GM18502 (cell line): ENCODE data around the gene KIRREL3.
A peak's percentile ranks its signal among the peaks of the same experiment; 100 is the strongest.

Experiments used
- ATAC-seq: cut with Tn5 transposase; IDR thresholded peaks from one replicate; pipeline ENCODE4 v1.9.1; 2021; ENCODE audit warnings: mild to moderate bottlenecking; ENCODE audit not compliant: unreplicated experiment, poor library complexity

KIRREL3 gene

GRCh38 chr11:126485986-126486635 is 514.5 kb downstream of the KIRREL3 start:
- ATAC-seq, result no peak

GRCh38 chr11:126485021-126485792 is 515.4 kb downstream of the KIRREL3 start:
- peak; percentile 67 for ATAC-seq

GRCh38 chr11:126484266-126484665 is 516.3 kb downstream of the KIRREL3 start:
- ATAC-seq, result no peak

GRCh38 chr11:126483621-126484195 is 516.9 kb downstream of the KIRREL3 start:
- ATAC-seq, result no peak

GRCh38 chr11:126482586-126483108 is 517.9 kb downstream of the KIRREL3 start:
- ATAC-seq, result no peak

- ATAC-seq, result no peak
These were observed 519.3 kb downstream of the KIRREL3 start for GRCh38 chr11:126481303-126481680.

- ATAC-seq, result peak; percentile 63
These were observed 519.9 kb downstream of the KIRREL3 start for GRCh38 chr11:126480410-126481302.

GRCh38 chr11:126480015-126480409 is 520.6 kb downstream of the KIRREL3 start:
- ATAC-seq, result no peak

GRCh38 chr11:126479178-126479930 is 521.2 kb downstream of the KIRREL3 start:
- no peak for ATAC-seq

GRCh38 chr11:126478466-126478865 is 522.1 kb downstream of the KIRREL3 start:
- no peak for ATAC-seq

- ATAC-seq, result no peak
These were observed 522.9 kb downstream of the KIRREL3 start for GRCh38 chr11:126477535-126478305.

GRCh38 chr11:126476977-126477376 is 523.6 kb downstream of the KIRREL3 start:
- ATAC-seq, result no peak

GRCh38 chr11:126476266-126476924 is 524.2 kb downstream of the KIRREL3 start:
- no peak for ATAC-seq

- no peak for ATAC-seq
These were observed 525.3 kb downstream of the KIRREL3 start for GRCh38 chr11:126475014-126475991.

GRCh38 chr11:126474220-126474619 is 526.4 kb downstream of the KIRREL3 start:
- ATAC-seq, result no peak

- ATAC-seq, result no peak
These were observed 527.3 kb downstream of the KIRREL3 start for GRCh38 chr11:126473269-126473668.

GRCh38 chr11:126469311-126469710 is 531.3 kb downstream of the KIRREL3 start:
- ATAC-seq, result no peak
